Measurements from ENCODE around the gene ARV1. TPM values are rescaled to one million over a fixed set of nuclear protein-coding genes. Genes with fewer than 3 reads are reported as not detected.
"Not testable (repeated sequence)": the region's sequence is repeated elsewhere in the genome, so short reads cannot be mapped to it uniquely, and the experiment has no call there.

The ARV1 gene
- total RNA-seq, 2 experiments from 2014 or later: 12.7 to 13.8 TPM

- POLR2A ChIA-PET: interaction anchor here (0.8 to 1.9 kb wide), 6 partner anchors 10 to 335 kb away, joined by 3 to 5 read pairs (median 3); partner anchors contain the start of gene FAM89A
- Mint-ChIP-seq H3K36me3 (peaks cover 18% of the 10 kb centered on the region), H3K4me3 (peak overlapping the region; percentile 91), H3K9me3 (no peaks in the 10 kb centered on the region), H3K4me1 (ENCODE audit: low read depth) (peaks cover 37% of the 10 kb centered on the region), H3K27ac (peak overlapping the region; percentile 90), H3K27me3 (no peaks in the 10 kb centered on the region)
- CTCF ChIA-PET: interaction anchor here (0.6 to 1.8 kb wide), 11 partner anchors 22 to 337 kb away, joined by 3 to 8 read pairs (median 3); partner anchors contain the start of gene FAM89A
- DNase-seq: peak; percentile 49
- intact Hi-C loops (cut with micrococcal nuclease): loop anchor here (1.0 to 10.0 kb wide), 8 partner anchors 63 to 911 kb away; partner anchors contain the start of genes C1orf198, DISC1, EGLN1 and EXOC8
Observed at GRCh38 chr1:230977761-230978490, 968 bp upstream of the ARV1 start.

- Mint-ChIP-seq H3K27me3 (no peaks in the 10 kb centered on the region), H3K4me3 (peak overlapping the region; percentile 99), H3K27ac (peak overlapping the region; percentile 94), H3K36me3 (peaks cover 18% of the 10 kb centered on the region), H3K4me1 (ENCODE audit: low read depth) (peaks cover 24% of the 10 kb centered on the region), H3K9me3 (no peaks in the 10 kb centered on the region)
- POLR2A ChIA-PET: interaction anchor here (1.0 to 1.6 kb wide), 2 partner anchors 11 to 74 kb away, joined by 3 read pairs; no protein-coding TSS in a partner anchor
- CTCF ChIA-PET: interaction anchor here (0.7 to 1.7 kb wide), 5 partner anchors 23 to 84 kb away, joined by 3 to 5 read pairs (median 3); partner anchors contain the start of gene FAM89A
- intact Hi-C loops (cut with micrococcal nuclease): loop anchor here (1.0 to 10.0 kb wide), 9 partner anchors 61 to 912 kb away; partner anchors contain the start of genes C1orf198, COG2, DISC1 and EGLN1
- no peak for DNase-seq
Observed at GRCh38 chr1:230979389-230979716, 459 bp downstream of the ARV1 start.

- Mint-ChIP-seq H3K27me3 (no peaks in the 10 kb centered on the region), H3K36me3 (peaks cover 18% of the 10 kb centered on the region), H3K27ac (peak overlapping the region; percentile 52), H3K4me1 (ENCODE audit: low read depth) (peaks cover 20% of the 10 kb centered on the region), H3K4me3 (peak overlapping the region; percentile 99), H3K9me3 (no peaks in the 10 kb centered on the region)
- ChIA-PET POLR2A (no interaction called here), CTCF (interaction anchor here (0.7 to 1.7 kb wide), 2 partner anchors 60 to 85 kb away, joined by 3 to 5 read pairs; partner anchors contain the start of gene FAM89A)
- no peak for DNase-seq
- intact Hi-C loops (cut with micrococcal nuclease): loop anchor here (1.0 to 10.0 kb wide), 9 partner anchors 61 to 913 kb away; partner anchors contain the start of genes C1orf198, COG2, DISC1 and EGLN1
Observed at GRCh38 chr1:230979952-230980351, 1.1 kb downstream of the ARV1 start.

GRCh38 chr1:230982696-230983095 is 3.8 kb downstream of the ARV1 start:
- H3K27ac Mint-ChIP-seq: no peak overlapping the region
- peaks cover 7% of the 10 kb centered on the region for H3K4me1 Mint-ChIP-seq (ENCODE audit: low read depth)
- H3K27me3 Mint-ChIP-seq: no peaks in the 10 kb centered on the region
- ChIA-PET CTCF (no interaction called here), POLR2A (no interaction called here)
- no peak for DNase-seq
- H3K4me3 Mint-ChIP-seq: no peak overlapping the region
- intact Hi-C loops (cut with micrococcal nuclease): no loop called here
- peaks cover 11% of the 10 kb centered on the region for H3K36me3 Mint-ChIP-seq
- H3K9me3 Mint-ChIP-seq: no peaks in the 10 kb centered on the region

GRCh38 chr1:230983811-230984210 is 4.9 kb downstream of the ARV1 start:
- Mint-ChIP-seq H3K36me3 (peaks cover 11% of the 10 kb centered on the region), H3K9me3 (no peaks in the 10 kb centered on the region), H3K27ac (no peak overlapping the region), H3K4me1 (ENCODE audit: low read depth) (peaks cover 7% of the 10 kb centered on the region), H3K27me3 (no peaks in the 10 kb centered on the region), H3K4me3 (no peak overlapping the region)
- no peak for DNase-seq
- POLR2A ChIA-PET: no interaction called here
- intact Hi-C loops (cut with micrococcal nuclease): no loop called here
- CTCF ChIA-PET: no interaction called here

- H3K27me3 Mint-ChIP-seq; H3K36me3 Mint-ChIP-seq; CTCF ChIA-PET; intact Hi-C loops (cut with micrococcal nuclease); H3K9me3 Mint-ChIP-seq; H3K4me1 Mint-ChIP-seq (ENCODE audit: low read depth); H3K4me3 Mint-ChIP-seq; POLR2A ChIA-PET; DNase-seq; H3K27ac Mint-ChIP-seq: not testable (repeated sequence)
Observed at GRCh38 chr1:230984622-230985515, 6.0 kb downstream of the ARV1 start.

GRCh38 chr1:230985711-230986110 is 6.8 kb downstream of the ARV1 start:
- H3K27ac Mint-ChIP-seq: no peak overlapping the region
- no peaks in the 10 kb centered on the region for H3K9me3 Mint-ChIP-seq
- POLR2A ChIA-PET: no interaction called here
- peaks cover 7% of the 10 kb centered on the region for H3K4me1 Mint-ChIP-seq (ENCODE audit: low read depth)
- CTCF ChIA-PET: interaction anchor here (0.7 kb wide), 1 partner anchor 16 kb away, joined by 3 read pairs; no protein-coding TSS in a partner anchor
- DNase-seq: no peak
- no peak overlapping the region for H3K4me3 Mint-ChIP-seq
- intact Hi-C loops (cut with micrococcal nuclease): no loop called here
- no peaks in the 10 kb centered on the region for H3K27me3 Mint-ChIP-seq
- H3K36me3 Mint-ChIP-seq: peaks cover 10% of the 10 kb centered on the region

- DNase-seq: no peak
- ChIA-PET CTCF (no interaction called here), POLR2A (no interaction called here)
- Mint-ChIP-seq H3K27me3 (no peaks in the 10 kb centered on the region), H3K4me1 (ENCODE audit: low read depth) (peaks cover 7% of the 10 kb centered on the region), H3K27ac (no peak overlapping the region), H3K9me3 (no peaks in the 10 kb centered on the region), H3K4me3 (no peak overlapping the region), H3K36me3 (peaks cover 16% of the 10 kb centered on the region)
- intact Hi-C loops (cut with micrococcal nuclease): no loop called here
Observed at GRCh38 chr1:230986976-230987375, 8.1 kb downstream of the ARV1 start.

- ChIA-PET POLR2A (no interaction called here), CTCF (no interaction called here)
- intact Hi-C loops (cut with micrococcal nuclease): no loop called here
- no peaks in the 10 kb centered on the region for H3K27me3 Mint-ChIP-seq
- H3K27ac Mint-ChIP-seq: no peak overlapping the region
- DNase-seq: no peak
- peaks cover 7% of the 10 kb centered on the region for H3K4me1 Mint-ChIP-seq (ENCODE audit: low read depth)
- peaks cover 21% of the 10 kb centered on the region for H3K36me3 Mint-ChIP-seq
- no peak overlapping the region for H3K4me3 Mint-ChIP-seq
- H3K9me3 Mint-ChIP-seq: no peaks in the 10 kb centered on the region
Observed at GRCh38 chr1:230987448-230987847, 8.6 kb downstream of the ARV1 start.

GRCh38 chr1:230992100-230992774 is 13.3 kb downstream of the ARV1 start:
- H3K36me3 Mint-ChIP-seq: peaks cover 33% of the 10 kb centered on the region
- no peak overlapping the region for H3K27ac Mint-ChIP-seq
- ChIA-PET CTCF (no interaction called here), POLR2A (no interaction called here)
- no peaks in the 10 kb centered on the region for H3K9me3 Mint-ChIP-seq
- H3K4me3 Mint-ChIP-seq: no peak overlapping the region
- intact Hi-C loops (cut with micrococcal nuclease): no loop called here
- H3K4me1 Mint-ChIP-seq (ENCODE audit: low read depth): no peaks in the 10 kb centered on the region
- DNase-seq: no peak
- no peaks in the 10 kb centered on the region for H3K27me3 Mint-ChIP-seq

GRCh38 chr1:230994860-230995259 is 16.0 kb downstream of the ARV1 start:
- H3K4me3 Mint-ChIP-seq: no peak overlapping the region
- DNase-seq: no peak
- intact Hi-C loops (cut with micrococcal nuclease): no loop called here
- H3K36me3 Mint-ChIP-seq: peaks cover 42% of the 10 kb centered on the region
- H3K27me3 Mint-ChIP-seq: no peaks in the 10 kb centered on the region
- CTCF ChIA-PET: interaction anchor here (1.0 kb wide), 1 partner anchor 78 kb away, joined by 3 read pairs; no protein-coding TSS in a partner anchor
- H3K4me1 Mint-ChIP-seq (ENCODE audit: low read depth): no peaks in the 10 kb centered on the region
- H3K9me3 Mint-ChIP-seq: no peaks in the 10 kb centered on the region
- H3K27ac Mint-ChIP-seq: no peak overlapping the region
- POLR2A ChIA-PET: interaction anchor here (1.0 kb wide), 1 partner anchor 17 kb away, joined by 3 read pairs; no protein-coding TSS in a partner anchor

- Mint-ChIP-seq H3K27me3 (no peaks in the 10 kb centered on the region), H3K36me3 (peaks cover 51% of the 10 kb centered on the region), H3K4me3 (no peak overlapping the region), H3K4me1 (ENCODE audit: low read depth) (no peaks in the 10 kb centered on the region), H3K9me3 (peaks cover 26% of the 10 kb centered on the region), H3K27ac (no peak overlapping the region)
- CTCF ChIA-PET: no interaction called here
- intact Hi-C loops (cut with micrococcal nuclease): no loop called here
- POLR2A ChIA-PET: no interaction called here
- DNase-seq: no peak
Observed at GRCh38 chr1:231000201-231000600, 21.3 kb downstream of the ARV1 start.

Data from activated CD4-positive, alpha-beta memory T cell treated with anti-CD3 and anti-CD28 coated beads for 36 hours (primary cell).